Mesothelial cell of epicardium (in vitro differentiated cells): ENCODE results near the gene PSG4. TPM values are rescaled to one million over a fixed set of nuclear protein-coding genes. Genes with fewer than 3 reads are reported as not detected.
"Not testable (repeated sequence)": the region's sequence is repeated elsewhere in the genome, so short reads cannot be mapped to it uniquely, and the experiment has no call there.

Experiments used
- DNase-seq, 2 experiments: peaks; one replicate each; pipeline ENCODE4 v3.0.0; 2021; ENCODE audit warnings: low spot score in 2 of 2; ENCODE audit not compliant: unreplicated experiment in 2 of 2
- H3K27ac Mint-ChIP-seq: 2 replicates; pipeline ENCODE4 v1.8.0; 2021; ENCODE audit warnings: mixed read lengths
- H3K27me3 Mint-ChIP-seq: 2 replicates; pipeline ENCODE4 v1.8.0; 2021; ENCODE audit warnings: low read depth, mixed read lengths
- H3K36me3 Mint-ChIP-seq: 2 replicates; pipeline ENCODE4 v1.8.0; 2021; ENCODE audit warnings: mixed read lengths
- H3K4me1 Mint-ChIP-seq: 2 replicates; pipeline ENCODE4 v1.8.0; 2021; ENCODE audit warnings: mixed read lengths
- H3K4me3 Mint-ChIP-seq: 2 replicates; pipeline ENCODE4 v1.8.0; 2021; ENCODE audit warnings: mild to moderate bottlenecking, moderate library complexity, mixed read lengths
- H3K9me3 Mint-ChIP-seq: 2 replicates; pipeline ENCODE4 v1.8.0; 2021; ENCODE audit warnings: mixed read lengths
- CTCF ChIP-seq: fragments of 200-600 bp; sonication (generic); IDR thresholded peaks from one replicate; pipeline ENCODE4 v1.5.0; 2021; ENCODE audit warnings: antibody characterized with exemption; ENCODE audit not compliant: unreplicated experiment
- total RNA-seq: library from RNA; stranded (reverse); gene quantifications from 3 replicates; pipeline ENCODE4 v1.2.1, GENCODE V29; 2021

PSG4 gene
- total RNA-seq, 1 donor from 2014 or later = not detected

DNA sequence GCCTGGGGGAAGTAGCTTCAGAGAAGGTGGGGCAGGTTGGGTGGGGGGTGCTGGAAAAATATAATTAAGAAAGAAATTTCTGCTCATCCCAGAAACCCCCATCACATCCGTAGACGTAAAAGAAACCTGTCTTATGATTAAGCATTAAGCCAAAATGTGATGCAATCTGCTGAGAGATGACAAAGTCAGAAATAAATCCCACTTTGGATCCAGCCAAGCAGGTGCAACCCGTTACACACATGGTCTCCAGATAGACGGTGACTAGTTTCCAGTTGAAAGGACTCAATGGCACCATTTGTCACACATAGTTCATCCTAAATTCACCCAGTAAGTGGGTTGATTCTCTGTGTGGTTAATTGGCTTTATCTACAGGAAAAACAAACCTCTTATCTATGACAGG, 53.2 kb downstream of the PSG4 start:
- Mint-ChIP-seq H3K27me3 (no peaks in the 10 kb centered on the region), H3K4me3 (no peak overlapping the region), H3K36me3 (peaks cover 2% of the 10 kb centered on the region), H3K9me3 (peaks cover 64% of the 10 kb centered on the region), H3K4me1 (no peaks in the 10 kb centered on the region), H3K27ac (no peak overlapping the region)
- no peak for DNase-seq
- TF ChIP-seq CTCF = no peak

- H3K36me3 Mint-ChIP-seq, H3K27me3 Mint-ChIP-seq, H3K4me3 Mint-ChIP-seq, H3K4me1 Mint-ChIP-seq, H3K27ac Mint-ChIP-seq, DNase-seq: not testable (repeated sequence)
- peaks cover 67% of the 10 kb centered on the region for H3K9me3 Mint-ChIP-seq
Measured at GRCh38 chr19:43149788-43150187, 55.6 kb downstream of the PSG4 start.

DNA sequence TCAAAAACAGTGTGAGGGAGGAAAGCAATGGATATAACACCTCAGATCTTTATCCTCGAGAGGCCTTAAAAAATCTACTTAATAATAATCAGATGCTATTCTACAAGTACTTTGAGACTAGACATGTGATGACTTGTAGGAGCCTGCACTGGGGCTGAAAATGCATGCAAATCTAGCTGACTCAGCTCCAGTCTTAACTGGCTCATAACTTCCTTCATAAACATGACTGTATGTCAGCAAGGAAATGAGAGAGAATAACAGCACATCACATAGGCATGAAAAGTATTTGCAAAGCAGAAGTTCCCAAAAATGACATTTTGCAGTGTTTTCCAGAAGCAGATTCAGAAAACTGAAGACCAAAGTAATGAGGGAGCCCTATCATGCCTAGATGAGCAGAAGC, 57.2 kb downstream of the PSG4 start:
- no peaks in the 10 kb centered on the region for H3K36me3 Mint-ChIP-seq
- peaks cover 60% of the 10 kb centered on the region for H3K9me3 Mint-ChIP-seq

More for the DNA sequence above, 57.2 kb downstream of the PSG4 start:
- H3K4me3 Mint-ChIP-seq = no peak overlapping the region
- no peak for TF ChIP-seq CTCF
- H3K4me1 Mint-ChIP-seq = no peaks in the 10 kb centered on the region
- no peak overlapping the region for H3K27ac Mint-ChIP-seq
- H3K27me3 Mint-ChIP-seq = no peaks in the 10 kb centered on the region
- DNase-seq = no peak

Other genes starting within 250 kb of the PSG4 start
- not detected in 3 replicates for gene PSG11, start 179.2 kb downstream of the PSG4 start, total RNA-seq
- gene PSG2, start 122.9 kb downstream of the PSG4 start, total RNA-seq = not detected in 3 replicates
- gene PSG5, start 19.1 kb downstream of the PSG4 start, total RNA-seq = not detected in 3 replicates
- gene PSG9, start 63.9 kb upstream of the PSG4 start, total RNA-seq = not detected in 3 replicates
- not detected in 3 replicates for gene CD177, start 148.0 kb upstream of the PSG4 start, total RNA-seq
- gene TEX101, start 209.3 kb upstream of the PSG4 start, total RNA-seq = not detected in 3 replicates